K562 (cell line): Measurements from ENCODE around the gene FCGR2B. TPM values are rescaled to one million over a fixed set of nuclear protein-coding genes. Genes with fewer than 3 reads are reported as not detected.

ENCODE experiments used
- E2F4 ChIP-seq: sonication (generic); formaldehyde crosslinking; IDR thresholded peaks from 2 replicates; pipeline ENCODE4 v1.8.0; 2022; ENCODE audit warnings: mild to moderate bottlenecking, low read depth, missing genetic modification reagents
- E2F6 ChIP-seq, 2 experiments: IDR thresholded peaks; 2 replicates each; pipeline ENCODE4 v1.6.1; 2011; ENCODE audit warnings: borderline replicate concordance in 1 of 2, control low read depth in 1 of 2, low read depth in 1 of 2, low read length in 1 of 2, mild to moderate bottlenecking in 1 of 2, mixed read lengths in 1 of 2, moderate library complexity in 1 of 2; ENCODE audit not compliant: insufficient read depth in 1 of 2, insufficient read length in 1 of 2, poor library complexity in 1 of 2, severe bottlenecking in 1 of 2; ENCODE audit errors: extremely low read depth in 1 of 2
- ELF4 ChIP-seq: fragments of 450-650 bp; formaldehyde crosslinking; IDR thresholded peaks from 2 replicates; pipeline ENCODE4 v1.4.0; 2022; ENCODE audit warnings: missing genetic modification characterization
- ID3 ChIP-seq, 2 experiments: fragments of 250-450 bp in 1 of 2; fragments of 450-650 bp in 1 of 2; sonication (Bioruptor Pico) in 1 of 2; IDR thresholded peaks; 2 replicates each; pipeline versions ENCODE4 v1.6.1 to v1.8.0; 2016 to 2021; ENCODE audit warnings: mild to moderate bottlenecking in 2 of 2, moderate library complexity in 2 of 2, missing compliant biosample characterization in 1 of 2, missing genetic modification characterization in 1 of 2
- KDM5B ChIP-seq: fragments of 200-600 bp; sonication (generic); IDR thresholded peaks from 2 replicates; pipeline ENCODE4 v1.6.1; 2012; ENCODE audit warnings: low read depth, mild to moderate bottlenecking, moderate library complexity, low read length, control low read depth, inconsistent platforms; ENCODE audit not compliant: insufficient replicate concordance
- MITF ChIP-seq: IDR thresholded peaks from 2 replicates; pipeline ENCODE4 v1.6.1; 2014; ENCODE audit warnings: antibody characterized with exemption
- NFYB ChIP-seq: IDR thresholded peaks from 2 replicates; pipeline ENCODE4 v1.6.1; 2011; ENCODE audit warnings: mild to moderate bottlenecking, moderate library complexity; ENCODE audit not compliant: insufficient read length; ENCODE audit errors: extremely low read depth
- POLR2AphosphoS2 ChIP-seq: IDR thresholded peaks from 2 replicates; pipeline ENCODE4 v1.6.1; 2012; ENCODE audit warnings: low read length, improper control_type of control experiment
- RBM39 ChIP-seq: fragments of 200-400 bp; formaldehyde crosslinking; optimal IDR thresholded peaks from 2 replicates; pipeline ENCODE3; 2018; ENCODE audit warnings: low read depth, low read length
- RNF219 ChIP-seq: fragments of 250-450 bp; sonication (Bioruptor Pico); IDR thresholded peaks from 2 replicates; pipeline ENCODE4 v1.5.0; 2022; ENCODE audit warnings: mild to moderate bottlenecking
- TOE1 ChIP-seq, 2 experiments: fragments of 450-650 bp in 1 of 2; sonication (generic) in 1 of 2; formaldehyde crosslinking in 1 of 2; IDR thresholded peaks; 2 replicates each; pipeline versions ENCODE4 v1.7.1 to v1.8.0; 2016 to 2022; ENCODE audit warnings: borderline replicate concordance in 2 of 2, mild to moderate bottlenecking in 2 of 2, antibody characterized with exemption in 1 of 2, inconsistent platforms in 1 of 2, low read depth in 1 of 2, missing genetic modification reagents in 1 of 2, moderate library complexity in 1 of 2
- YY1 ChIP-seq, 3 experiments: IDR thresholded peaks; 2 replicates each; pipeline ENCODE4 v1.6.1; 2011; ENCODE audit warnings: low read length in 2 of 3, mild to moderate bottlenecking in 2 of 3, moderate library complexity in 2 of 3, borderline replicate concordance in 1 of 3, control low read depth in 1 of 3, low read depth in 1 of 3; ENCODE audit not compliant: insufficient read depth in 3 of 3, insufficient replicate concordance in 2 of 3, control insufficient read depth in 1 of 3, insufficient read length in 1 of 3; ENCODE audit errors: extremely low read depth in 1 of 3
- ZBTB26 ChIP-seq: fragments of 450-650 bp; formaldehyde crosslinking; IDR thresholded peaks from 2 replicates; pipeline ENCODE4 v1.4.0; 2022; ENCODE audit warnings: missing genetic modification characterization
- ZC3H4 ChIP-seq: sonication (generic); formaldehyde crosslinking; IDR thresholded peaks from 2 replicates; pipeline ENCODE4 v1.9.0; 2021; ENCODE audit warnings: missing genetic modification reagents, borderline replicate concordance
- ZNF184 ChIP-seq: sonication (generic); formaldehyde crosslinking; IDR thresholded peaks from 2 replicates; pipeline ENCODE4 v1.5.0; 2020; ENCODE audit warnings: missing genetic modification reagents
- ZNF3 ChIP-seq: fragments of 250-450 bp; sonication (Bioruptor Pico); IDR thresholded peaks from 2 replicates; pipeline ENCODE4 v1.5.0; 2021; ENCODE audit warnings: mild to moderate bottlenecking, moderate library complexity
- ZNF589 ChIP-seq: fragments of 200-800 bp; sonication (Bioruptor generic); IDR thresholded peaks from 2 replicates; pipeline ENCODE4 v1.6.1; 2016; ENCODE audit warnings: low read depth, missing genetic modification characterization, missing compliant biosample characterization
- polyA plus RNA-seq, 8 experiments: library from polyadenylated mRNA; depleted of rRNA in 4 of 8; stranded (reverse) in 5 of 8; unstranded in 3 of 8; fragments of >200 nt; fragmentation: Nextera tagmentation in 2 of 8; fragmentation: Illumina TruSeq in 1 of 8; extraction: Ambion mirVana in 2 of 8; extraction: Trizol in 1 of 8; gene quantifications; 2 replicates each; pipeline versions ENCODE4 v1.2.1 to v1.2.3, GENCODE V29; 2011 to 2014; ENCODE audit warnings: inconsistent platforms in 1 of 8, missing spikeins in 1 of 8
- total RNA-seq, 7 experiments: library from RNA; depleted of rRNA in 6 of 7; stranded (reverse); fragments of >200 nt in 6 of 7; fragmentation: Illumina TruSeq in 2 of 7; extraction: Trizol in 2 of 7; gene quantifications; 2 replicates each; pipeline versions ENCODE4 v1.2.1 to v1.2.3, GENCODE V29; 2011 to 2021; ENCODE audit warnings: low replicate concordance in 1 of 7

The FCGR2B gene
- total and polyA plus RNA-seq, 9 of the 15 experiments (the other 6 are each of a cell fraction or from before 2014, with no cell fraction given), result 1.7 to 8.9 (median 3.9) TPM

- TF ChIP-seq KDM5B (no peak), RNF219 (CRISPR knock-in tag) (no peak), ZNF3 (no peak), NFYB (no peak), ZNF589 (CRISPR knock-in tag) (no peak), ZNF184 (CRISPR knock-in tag) (no peak), E2F4 (CRISPR knock-in tag) (no peak), MITF (no peak), POLR2AphosphoS2 (no peak; the same call in 1 of the 2 replicates), RBM39 (no peak), TOE1 (IDR thresholded peaks at IDR 0.05; ENCODE audit: borderline replicate concordance) (no peak), TOE1 (CRISPR knock-in tag; IDR thresholded peaks at IDR 0.05; ENCODE audit: borderline replicate concordance, low read depth) (0 out of 2 replicates have a peak, but pooled peaks have one; percentile 21), E2F6 (IDR thresholded peaks at IDR 0.05; ENCODE audit: borderline replicate concordance in 1 of 2, extremely low read depth in 1 of 2, insufficient read depth in 1 of 2, insufficient read length in 1 of 2, low read depth in 1 of 2, low read length in 1 of 2, poor library complexity in 1 of 2, severe bottlenecking in 1 of 2) (peak in 1 of 2 experiments; percentile 29), ID3 (CRISPR knock-in tag; IDR thresholded peaks at IDR 0.05) (no peak), ID3 (tag; IDR thresholded peaks at IDR 0.05) (no peak), YY1 (IDR thresholded peaks at IDR 0.05; ENCODE audit: borderline replicate concordance in 1 of 3, control insufficient read depth in 1 of 3, extremely low read depth in 1 of 3, insufficient read depth in 3 of 3, insufficient read length in 1 of 3, insufficient replicate concordance in 2 of 3, low read depth in 1 of 3, low read length in 2 of 3) (peak in 1 of 3 experiments; percentile 49), ZC3H4 (no peak), ELF4 (no peak), ZBTB26 (no peak)
Observed at GRCh38 chr1:161725908-161726472, 63.0 kb downstream of the FCGR2B start (continued).
